K562 (cell line): Measurements from ENCODE around the gene PTPRT. TPM values are rescaled to one million over a fixed set of nuclear protein-coding genes. Genes with fewer than 3 reads are reported as not detected.

Source experiments
- ATAC-seq: fragments of 200-7000 bp; cut with Tn5 transposase; 3 replicates; pipeline ENCODE4 v1.9.1; 2020; ENCODE audit warnings: moderate library complexity
- BruUV-seq: library from RNA; stranded (reverse); fragments of 400-500 nt; replicated peaks from 2 replicates; lab custom pipeline; 2021; lab: Mats Ljungman, UMichigan
- CTCF ChIA-PET: fragments of 300-600 bp; formaldehyde crosslinking; extraction: SDS; loops from one replicate; lab custom pipeline; 2021; ENCODE audit warnings: low intra/inter-chr PET ratio; lab: Yijun Ruan, JAX
- POLR2A ChIA-PET: fragments of 300-600, 350-650 bp; sonication (Branson Sonifier 250); formaldehyde crosslinking; extraction: SDS; loops from one replicate; lab custom pipeline; 2021; ENCODE audit warnings: antibody characterized with exemption, inconsistent platforms; lab: Yijun Ruan, JAX
- DNase-seq, 4 experiments: peaks; one replicate each; pipeline versions ENCODE4 v3.0.0 to v3.0.0-alpha.2; 2011 to 2018; ENCODE audit warnings: low spot score in 3 of 4, mixed read lengths in 3 of 4; ENCODE audit errors: extremely low read depth in 1 of 4
- FAIRE-seq: peaks from 2 replicates; lab custom pipeline; 2011; peaks lifted over from hg19 to GRCh38; lab: Jason Lieb, UNC
- H2AFZ ChIP-seq: 2 replicates; pipeline ENCODE4 v1.6.0; 2011; ENCODE audit warnings: low read depth, low read length, control low read depth, inconsistent platforms
- H3K27ac ChIP-seq: fragments of 200-600 bp; 3 replicates; pipeline ENCODE4 v1.8.0; 2011; ENCODE audit warnings: low read depth, mild to moderate bottlenecking, control low read depth, inconsistent platforms, low read length, moderate library complexity, mixed read lengths; ENCODE audit errors: extremely low read depth
- H3K27me3 ChIP-seq, 2 experiments: fragments of 300-600 bp in 1 of 2; 2 replicates in 1 of 2; 3 replicates in 1 of 2; pipeline versions ENCODE4 v1.6.0 to v1.8.0; 2011; ENCODE audit warnings: inconsistent platforms in 2 of 2, low read length in 2 of 2, mild to moderate bottlenecking in 1 of 2, mixed read lengths in 1 of 2, moderate library complexity in 1 of 2; ENCODE audit not compliant: control insufficient read depth in 2 of 2, insufficient read depth in 2 of 2
- H3K36me3 ChIP-seq: fragments of 300-600 bp; 3 replicates; pipeline ENCODE4 v1.8.0; 2011; ENCODE audit warnings: mild to moderate bottlenecking, low read length, inconsistent platforms; ENCODE audit not compliant: control insufficient read depth, insufficient read depth
- H3K4me1 ChIP-seq, 2 experiments: fragments of 200-600 bp in 1 of 2; replicated peaks in 1 of 2; 2 replicates in 1 of 2; 3 replicates in 1 of 2; pipeline versions ENCODE4 v1.5.1 to v1.8.0; 2011; ENCODE audit warnings: inconsistent platforms in 2 of 2, low read length in 2 of 2, mild to moderate bottlenecking in 1 of 2, mixed read lengths in 1 of 2, moderate library complexity in 1 of 2; ENCODE audit not compliant: control insufficient read depth in 2 of 2, insufficient read depth in 2 of 2
- H3K4me2 ChIP-seq: 2 replicates; pipeline ENCODE4 v1.6.1; 2011; ENCODE audit warnings: low read length, control low read depth, inconsistent platforms, mixed read lengths; ENCODE audit not compliant: insufficient read depth
- H3K4me3 ChIP-seq: fragments of 200-600 bp; sonication (generic), shearing (Covaris generic); 2 replicates; pipeline ENCODE4 v1.5.1; 2016; ENCODE audit warnings: control low read depth, inconsistent platforms
- H3K79me2 ChIP-seq: fragments of 200-600 bp; 3 replicates; pipeline ENCODE4 v1.8.0; 2011; ENCODE audit warnings: low read length, inconsistent platforms; ENCODE audit not compliant: control insufficient read depth, insufficient read depth
- H3K9ac ChIP-seq, 2 experiments: 2 replicates each; pipeline versions ENCODE4 v1.6.0 to v1.6.1; 2011; ENCODE audit warnings: low read depth in 2 of 2, low read length in 2 of 2, control low read depth in 1 of 2, inconsistent platforms in 1 of 2, mild to moderate bottlenecking in 1 of 2, mixed read lengths in 1 of 2; ENCODE audit not compliant: insufficient read depth in 1 of 2
- H3K9me1 ChIP-seq: one replicate; pipeline ENCODE4 v1.6.0; 2011; ENCODE audit warnings: inconsistent platforms, mild to moderate bottlenecking, low read length, moderate library complexity; ENCODE audit not compliant: control insufficient read depth, insufficient read depth
- H3K9me3 ChIP-seq: replicated peaks from 2 replicates; pipeline ENCODE4 v1.5.1; 2011; ENCODE audit warnings: low read depth, low read length, inconsistent platforms; ENCODE audit not compliant: control insufficient read depth, insufficient read depth
- H4K20me1 ChIP-seq: replicated peaks from 2 replicates; pipeline ENCODE4 v1.6.1; 2011; ENCODE audit warnings: low read length, inconsistent platforms, mixed read lengths; ENCODE audit not compliant: control insufficient read depth, insufficient read depth
- CREB3L1 ChIP-seq: fragments of 450-650 bp; IDR thresholded peaks from 2 replicates; pipeline ENCODE4 v1.6.1; 2014; ENCODE audit warnings: low read depth, mild to moderate bottlenecking, moderate library complexity, borderline replicate concordance
- DIDO1 ChIP-seq: fragments of 450-650 bp; IDR thresholded peaks from 2 replicates; pipeline ENCODE4 v1.6.1; 2016; ENCODE audit warnings: low read depth, missing biosample characterization, missing genetic modification characterization
- HCFC1 ChIP-seq: IDR thresholded peaks from 2 replicates; pipeline ENCODE4 v1.6.1; 2012; ENCODE audit warnings: low read depth, low read length, improper control_type of control experiment
- MYC ChIP-seq, 2 experiments: fragments of 250-450 bp in 1 of 2; sonication (Bioruptor Pico) in 1 of 2; IDR thresholded peaks; 2 replicates each; pipeline versions ENCODE4 v1.5.1 to v1.6.1; 2012 to 2021; ENCODE audit warnings: low read depth in 2 of 2, borderline replicate concordance in 1 of 2, improper control_type of control experiment in 1 of 2, low read length in 1 of 2, mild to moderate bottlenecking in 1 of 2, moderate library complexity in 1 of 2
- RFX1 ChIP-seq: fragments of 450-650 bp; IDR thresholded peaks from 2 replicates; pipeline ENCODE4 v1.6.1; 2016; ENCODE audit warnings: mild to moderate bottlenecking, moderate library complexity
- STAG1 ChIP-seq: sonication (generic); formaldehyde crosslinking; IDR thresholded peaks from 2 replicates; pipeline ENCODE4 v1.5.0; 2020; ENCODE audit warnings: missing genetic modification reagents, borderline replicate concordance
- WHSC1 ChIP-seq: IDR thresholded peaks from one replicate; pipeline ENCODE4 v1.6.1; 2012; ENCODE audit warnings: low read length, control low read depth, inconsistent platforms
- ZBTB12 ChIP-seq: fragments of 250-450 bp; sonication (Bioruptor Pico); IDR thresholded peaks from 2 replicates; pipeline ENCODE4 v1.4.0; 2020
- ZNF609 ChIP-seq: sonication (generic); formaldehyde crosslinking; IDR thresholded peaks from 2 replicates; pipeline ENCODE4 v1.8.1; 2023; ENCODE audit warnings: missing genetic modification reagents, mild to moderate bottlenecking, borderline replicate concordance
- WGBS: fragments of 100-300 bp; shearing (Covaris generic); methylation state at CpG from one replicate; pipeline ENCODE4 v1.1.6; 2016; ENCODE audit warnings: low coverage, mixed read lengths; ENCODE audit not compliant: insufficient coverage; ENCODE audit errors: missing lambda C conversion rate; 5-methylcytosine and 5-hydroxymethylcytosine counted together
- in situ Hi-C: fragments of 300-500 bp; cut with MboI; formaldehyde crosslinking; loops from 4 replicates; pipeline ENCODE4 v1.15.0; 2018; ENCODE audit warnings: inconsistent platforms, mixed read lengths
- intact Hi-C: fragments of 100-400 bp; cut with micrococcal nuclease; formaldehyde crosslinking; loops from 2 replicates; pipeline ENCODE4 v1.14.2; 2022
- polyA plus RNA-seq, 8 experiments: library from polyadenylated mRNA; depleted of rRNA in 4 of 8; stranded (reverse) in 5 of 8; unstranded in 3 of 8; fragments of >200 nt; fragmentation: Nextera tagmentation in 2 of 8; fragmentation: Illumina TruSeq in 1 of 8; extraction: Ambion mirVana in 2 of 8; extraction: Trizol in 1 of 8; gene quantifications; 2 replicates each; pipeline versions ENCODE4 v1.2.1 to v1.2.3, GENCODE V29; 2011 to 2014; ENCODE audit warnings: inconsistent platforms in 1 of 8, missing spikeins in 1 of 8
- total RNA-seq, 7 experiments: library from RNA; depleted of rRNA in 6 of 7; stranded (reverse); fragments of >200 nt in 6 of 7; fragmentation: Illumina TruSeq in 2 of 7; extraction: Trizol in 2 of 7; gene quantifications; 2 replicates each; pipeline versions ENCODE4 v1.2.1 to v1.2.3, GENCODE V29; 2011 to 2021; ENCODE audit warnings: low replicate concordance in 1 of 7

Gene PTPRT
- total and polyA plus RNA-seq, 9 of the 15 experiments (the other 6 are each of a cell fraction or from before 2014, with no cell fraction given) = not detected

DNA sequence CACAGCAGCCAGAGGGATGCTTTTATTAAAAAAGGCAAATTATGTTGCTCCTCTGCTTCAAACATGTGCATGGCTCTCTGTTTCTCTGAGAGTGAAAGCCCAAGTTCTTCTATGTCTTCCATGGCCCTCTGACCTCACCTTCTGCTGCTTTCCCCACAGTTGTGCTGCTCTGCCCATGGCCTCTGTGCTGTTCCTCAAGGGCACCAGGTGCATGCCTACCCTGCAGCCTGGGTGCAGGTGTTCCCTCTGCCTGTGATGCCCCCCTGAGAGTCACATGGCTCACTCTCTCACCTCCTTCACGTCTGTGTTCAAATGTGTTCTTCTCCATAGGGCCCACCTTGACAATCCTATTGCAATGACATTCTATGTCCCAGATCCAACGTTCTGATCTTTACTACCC, 1094.5 kb downstream of the PTPRT start (continued):
- TF ChIP-seq STAG1 (CRISPR knock-in tag) (no peak), DIDO1 (tag) (no peak)

GRCh38 chr20:42093542-42094440, 1095.9 kb downstream of the PTPRT start:
- TF ChIP-seq HCFC1 (no peak), CREB3L1 (no peak), MYC (IDR thresholded peaks at IDR 0.05; ENCODE audit: low read depth, low read length) (no peak), MYC (CRISPR knock-in tag; IDR thresholded peaks at IDR 0.05; ENCODE audit: borderline replicate concordance, low read depth) (no peak), ZNF609 (CRISPR knock-in tag) (no peak), RFX1 (no peak), ZBTB12 (CRISPR knock-in tag) (no peak), WHSC1 (no peak)
- TF ChIP-seq, all 486 proteins: peak for 0
- Histone ChIP-seq H3K4me1 (no peaks in the 10 kb centered on the region), H3K27ac (no peak overlapping the region), H4K20me1 (no peaks in the 10 kb centered on the region), H3K79me2 (no peaks in the 10 kb centered on the region), H3K27me3 (no peaks in the 10 kb centered on the region; a peak in 2 of 5 replicates), H3K9me3 (no peaks in the 10 kb centered on the region), H3K9ac (no peak overlapping the region), H3K9me1 (no peaks in the 10 kb centered on the region), H3K4me2 (no peak overlapping the region), H3K4me3 (no peak overlapping the region), H2AFZ (no peak overlapping the region), H3K36me3 (no peaks in the 10 kb centered on the region)
- in situ Hi-C loops (no loop called here), intact Hi-C loops (no loop called here)
- no TSS peak for BruUV-seq
- no peak for ATAC-seq
- no peak for DNase-seq
- FAIRE-seq = no peak
- WGBS = under 1% methylated on average over 14 of the region's 14 CpGs
- ChIA-PET CTCF (no interaction called here), POLR2A (interaction anchor here (0.9 to 1.0 kb wide), 2 partner anchors 19 to 63 kb away, joined by 3 read pairs; no protein-coding TSS in a partner anchor)
